Heart right ventricle (tissue), 16 donors: ENCODE data around the gene PKHD1. TPM values are rescaled to one million over a fixed set of nuclear protein-coding genes. Genes with fewer than 3 reads are reported as not detected.

Experiments
- ATAC-seq, 8 donors: fragments of 200-7000 bp; cut with Tn5 transposase; one replicate each; pipeline ENCODE4 v1.9.1; 2020; ENCODE audit warnings: mild to moderate bottlenecking in 8 of 8, moderate library complexity in 8 of 8, moderate number of reproducible peaks in 1 of 8
- DNase-seq, 2 donors: peaks; one replicate each; pipeline ENCODE4 v3.0.0-alpha.2; 2020
- H3K27ac ChIP-seq, 10 donors: fragments of 200-600 bp; sonication (generic) in 2 of 10; one replicate each; pipeline versions ENCODE4 v1.5.0 to v1.8.0; 2020 to 2022; ENCODE audit warnings: mild to moderate bottlenecking in 3 of 10
- H3K27me3 ChIP-seq, 7 donors: fragments of 200-600 bp; one replicate each; pipeline ENCODE4 v1.8.0; 2021 to 2022; ENCODE audit warnings: mild to moderate bottlenecking in 2 of 7
- H3K36me3 ChIP-seq, 9 donors: fragments of 200-600 bp; sonication (generic) in 1 of 9; one replicate each; pipeline versions ENCODE4 v1.5.0 to v1.8.0; 2020 to 2022; ENCODE audit warnings: mild to moderate bottlenecking in 2 of 9
- H3K4me1 ChIP-seq, 9 donors: fragments of 200-600 bp; sonication (generic) in 1 of 9; one replicate each; pipeline versions ENCODE4 v1.5.0 to v1.8.0; 2020 to 2022; ENCODE audit warnings: mild to moderate bottlenecking in 4 of 9
- H3K4me3 ChIP-seq, 10 donors: fragments of 200-600 bp; sonication (generic) in 2 of 10; one replicate each; pipeline versions ENCODE4 v1.5.0 to v1.8.0; 2020 to 2022; ENCODE audit warnings: mild to moderate bottlenecking in 7 of 10, moderate library complexity in 2 of 10
- H3K9me3 ChIP-seq, 11 donors: fragments of 200-600 bp in 10 of 11; sonication (generic) in 2 of 11; one replicate each; pipeline versions ENCODE4 v1.5.0 to v1.8.0; 2013 to 2022; ENCODE audit warnings: mild to moderate bottlenecking in 2 of 11, control low read depth in 1 of 11, moderate library complexity in 1 of 11
- WGBS, 2 donors: extraction: QIAGEN DNeasy Blood & Tissue Kit; methylation state at CpG; one replicate each; pipeline ENCODE4 v1.1.7; 2013; ENCODE audit warnings: inconsistent platforms in 1 of 2; 5-methylcytosine and 5-hydroxymethylcytosine counted together
- intact Hi-C, 10 donors: fragments of 100-400 bp; cut with DNase I; formaldehyde crosslinking; loops; one replicate each; pipeline versions ENCODE4 v1.11.1 to v1.14.2; 2022
- polyA plus RNA-seq, 2 donors: library from polyadenylated mRNA; stranded (reverse); fragments of 200-250 nt; gene quantifications; one replicate each; pipeline ENCODE4 v1.2.3, GENCODE V29; 2013
- total RNA-seq, 10 donors: library from RNA; stranded (reverse); fragmentation: NEBNext Ultra II Directional in 3 of 10; extraction: Animal tissue kit (Norgen Biotek cat#: 25700) in 3 of 10; gene quantifications; one replicate each; pipeline versions ENCODE4 v1.2.1 to v1.2.4, GENCODE V29; 2021 to 2023
- TF ChIP-seq, protein P1 (sequence below), 9 donors: fragments of 200-600 bp; sonication (generic) in 2 of 9; IDR thresholded peaks; one replicate each; pipeline versions ENCODE4 v1.5.0 to v1.8.0; 2021 to 2022; ENCODE audit warnings: antibody characterized with exemption in 9 of 9, mild to moderate bottlenecking in 5 of 9, moderate library complexity in 1 of 9
- donor health status: Arrhythmogenic right ventricular cardiomyopathy.
- donor health status: ischemic (EF 13 %, LVEDD 7.1; RV severe dilation, severe dysfunction).
- donor health status: healthy with polysubstance abuse.
- donor health status: DM: no; HTN: yes; CAD: no.
- donor health status: DM: no; HTN: no; CAD: no.
- donor health status: ischemic (EF 25% LVEDD 6.9; RV normal size, moderate dysfunction).
- donor health status: ischemic (EF 25% LVEDD 5.7; RV mildly dilated, moderate dysfunction).
- donor health status: healthy.
- donor health status: DM: yes; HTN: yes; CAD: no.
- donor health status: Ischemic cardiomyopathy.
- donor health status: ischemic (EF 35%, LVEDD 5.7; RV mildly dilated, moderate dysfunction).
- donor health status: nonischemic (EF 11% LVEDD 7.7; RV severe dilation, severe dysfunction).
- donor health status: DM: yes; HTN: yes; CAD: no.
- donor health status: PGD.
- donor health status: ischemic (EF 29% LVEDD 5.4; RV normal size, mild dysfunction).
- donor health status: nonischemic (EF 23%, LVEDD 6.1; RV moderate dilation, normal function).

Gene PKHD1
- total and polyA plus RNA-seq, 12 donors: under 0.01 to 0.07 (median 0.02) TPM; not detected in 7

DNA sequence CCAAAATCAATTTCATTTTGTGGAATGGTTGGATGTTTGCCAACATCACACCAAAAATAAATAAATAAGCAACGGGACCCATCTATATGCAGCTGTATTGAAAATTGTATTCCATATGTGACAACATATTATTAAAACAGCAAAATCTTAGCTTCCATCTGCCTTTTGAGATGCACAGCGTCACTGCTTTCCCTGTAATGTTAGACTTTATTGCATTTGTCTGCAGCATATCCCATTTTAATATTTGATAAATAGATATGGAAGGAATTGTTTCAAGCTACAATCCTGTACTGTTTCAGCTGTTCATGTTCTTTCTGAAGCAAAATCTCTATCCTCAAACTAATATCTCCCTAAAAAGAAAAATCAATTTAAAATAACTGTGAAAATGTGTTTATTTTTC lies 509.1 kb downstream of the PKHD1 start:
- no peaks in the 10 kb centered on the region for H3K4me1 ChIP-seq
- no peaks in the 10 kb centered on the region for H3K27me3 ChIP-seq
- H3K4me3 ChIP-seq: no peak overlapping the region
- no peak for DNase-seq
- intact Hi-C loops: no loop called here
- WGBS, 2 donors: 66 to 72% methylated on average over 2 of the region's 2 CpGs
- H3K27ac ChIP-seq: no peak overlapping the region
- no peaks in the 10 kb centered on the region for H3K36me3 ChIP-seq
- H3K9me3 ChIP-seq: peaks cover 0 to 26% (median 0%) of the 10 kb centered on the region in 11 donors
- TF ChIP-seq, protein P1, sequence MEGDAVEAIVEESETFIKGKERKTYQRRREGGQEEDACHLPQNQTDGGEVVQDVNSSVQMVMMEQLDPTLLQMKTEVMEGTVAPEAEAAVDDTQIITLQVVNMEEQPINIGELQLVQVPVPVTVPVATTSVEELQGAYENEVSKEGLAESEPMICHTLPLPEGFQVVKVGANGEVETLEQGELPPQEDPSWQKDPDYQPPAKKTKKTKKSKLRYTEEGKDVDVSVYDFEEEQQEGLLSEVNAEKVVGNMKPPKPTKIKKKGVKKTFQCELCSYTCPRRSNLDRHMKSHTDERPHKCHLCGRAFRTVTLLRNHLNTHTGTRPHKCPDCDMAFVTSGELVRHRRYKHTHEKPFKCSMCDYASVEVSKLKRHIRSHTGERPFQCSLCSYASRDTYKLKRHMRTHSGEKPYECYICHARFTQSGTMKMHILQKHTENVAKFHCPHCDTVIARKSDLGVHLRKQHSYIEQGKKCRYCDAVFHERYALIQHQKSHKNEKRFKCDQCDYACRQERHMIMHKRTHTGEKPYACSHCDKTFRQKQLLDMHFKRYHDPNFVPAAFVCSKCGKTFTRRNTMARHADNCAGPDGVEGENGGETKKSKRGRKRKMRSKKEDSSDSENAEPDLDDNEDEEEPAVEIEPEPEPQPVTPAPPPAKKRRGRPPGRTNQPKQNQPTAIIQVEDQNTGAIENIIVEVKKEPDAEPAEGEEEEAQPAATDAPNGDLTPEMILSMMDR (IDR thresholded peaks at IDR 0.05): no peak
- ATAC-seq: no peak

DNA sequence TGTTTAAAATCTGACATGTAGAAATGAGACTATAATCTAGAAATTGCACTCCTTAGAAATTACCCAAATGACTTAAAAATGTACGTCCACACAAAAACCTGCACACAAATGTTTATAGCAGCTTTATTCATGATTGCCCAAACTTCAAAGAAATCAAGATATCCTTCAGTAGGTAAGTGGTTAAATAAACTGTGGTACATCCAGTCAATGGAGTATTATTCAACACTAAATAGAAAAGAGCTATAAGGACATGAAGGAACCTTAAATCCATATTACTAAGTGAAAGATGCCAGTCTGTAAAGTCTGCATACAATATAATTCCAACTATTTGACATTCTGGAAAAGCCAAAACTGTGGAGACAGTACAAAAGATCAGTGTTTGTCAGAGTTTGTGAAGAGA lies 513.4 kb downstream of the PKHD1 start:
- intact Hi-C loops: no loop called here

DNA sequence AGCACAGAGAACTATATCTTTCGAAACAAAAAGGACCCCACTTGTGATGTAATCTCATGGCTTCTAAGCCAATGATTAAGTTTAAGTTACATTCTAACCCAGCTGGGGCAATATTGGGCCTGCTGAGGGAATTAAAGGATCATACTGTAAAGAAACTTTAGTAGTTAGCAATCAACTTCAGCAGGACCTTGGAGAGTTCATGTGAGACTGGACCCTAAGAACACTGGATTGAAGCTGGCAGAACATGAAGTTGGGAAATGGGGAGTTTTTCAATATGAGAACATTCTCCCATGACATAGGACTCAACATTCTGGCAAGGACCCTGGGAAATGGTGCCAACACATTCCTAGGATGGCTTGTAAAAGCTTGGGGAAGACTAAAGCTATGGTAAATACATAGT lies 516.2 kb downstream of the PKHD1 start:
- 76 to 77% methylated on average over 1 of the region's 1 CpG for WGBS, 2 donors
- no peaks in the 10 kb centered on the region for H3K27me3 ChIP-seq
- TF ChIP-seq, protein P1 (IDR thresholded peaks at IDR 0.05): no peak
- H3K4me1 ChIP-seq: no peaks in the 10 kb centered on the region
- H3K4me3 ChIP-seq: no peak overlapping the region
- no peak for ATAC-seq
- intact Hi-C loops: no loop called here
- no peak overlapping the region for H3K27ac ChIP-seq
- no peak for DNase-seq
- peaks cover 0 to 8% (median 0%) of the 10 kb centered on the region in 11 donors for H3K9me3 ChIP-seq
- H3K36me3 ChIP-seq: no peaks in the 10 kb centered on the region

More for the DNA sequence above, 513.4 kb downstream of the PKHD1 start:
- DNase-seq (no peak), ATAC-seq (no peak)
- H3K27ac ChIP-seq: no peak overlapping the region
- peaks cover 0 to 16% (median 0%) of the 10 kb centered on the region in 11 donors for H3K9me3 ChIP-seq
- no peak overlapping the region for H3K4me3 ChIP-seq
- no peaks in the 10 kb centered on the region for H3K4me1 ChIP-seq
- TF ChIP-seq, protein P1 (IDR thresholded peaks at IDR 0.05): no peak
- H3K27me3 ChIP-seq: no peaks in the 10 kb centered on the region
- 88 to 91% methylated on average over 1 of the region's 1 CpG for WGBS, 2 donors
- no peaks in the 10 kb centered on the region for H3K36me3 ChIP-seq

DNA sequence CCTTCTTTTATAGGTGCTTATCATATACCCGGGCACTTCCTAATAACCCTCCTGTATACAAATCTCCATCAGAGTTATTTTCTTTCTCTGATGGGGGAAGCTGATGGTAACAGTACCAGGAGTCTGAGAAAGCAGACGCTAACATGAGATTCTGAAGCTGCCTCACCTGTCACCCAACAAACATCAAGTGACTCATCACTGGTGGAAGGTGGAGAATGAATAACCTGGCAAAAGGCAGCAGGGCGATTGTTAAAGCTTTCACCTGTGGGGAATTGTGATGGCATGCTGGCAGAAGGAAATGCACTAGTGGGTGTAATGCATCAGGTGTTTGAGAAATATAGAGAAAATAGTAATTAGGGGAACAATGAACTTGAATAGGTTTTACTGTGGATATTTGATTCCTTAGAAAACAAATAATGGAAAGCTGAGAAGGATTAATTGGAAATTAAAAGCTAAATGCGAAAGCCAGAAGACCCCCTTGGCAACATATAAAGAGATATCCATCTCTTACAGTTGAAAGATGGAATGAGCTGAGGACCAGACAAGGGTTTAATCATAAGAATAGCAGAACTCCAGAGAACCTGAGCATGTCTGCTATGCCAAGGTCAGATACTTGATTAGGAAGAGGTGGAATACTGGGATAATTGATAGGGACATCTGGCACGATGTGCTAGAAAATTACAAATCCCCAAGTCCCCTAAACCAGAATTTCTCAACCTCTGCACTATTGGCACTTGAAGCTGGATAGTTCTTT lies 517.1 kb downstream of the PKHD1 start:
- DNase-seq: no peak
- 81 to 85% methylated on average over 5 of the region's 5 CpGs for WGBS, 2 donors
- no peak for ATAC-seq
- H3K4me3 ChIP-seq: no peak overlapping the region
- H3K9me3 ChIP-seq: peaks cover 0 to 6% (median 0%) of the 10 kb centered on the region in 11 donors
- no peaks in the 10 kb centered on the region for H3K36me3 ChIP-seq
- H3K4me1 ChIP-seq: no peaks in the 10 kb centered on the region
- TF ChIP-seq, protein P1 (IDR thresholded peaks at IDR 0.05): no peak
- no peak overlapping the region for H3K27ac ChIP-seq
- intact Hi-C loops: no loop called here
- H3K27me3 ChIP-seq: no peaks in the 10 kb centered on the region
